Activated CD4-positive, alpha-beta T cell treated with anti-CD3 and anti-CD28 coated beads, Interleukin-2, amount 10 ng/mL, durations not matched to agents 7 days and 5 days (primary cell): ENCODE measurements around the gene MAFF. TPM values are rescaled to one million over a fixed set of nuclear protein-coding genes. Genes with fewer than 3 reads are reported as not detected.
A peak's percentile ranks its signal among the peaks of the same experiment; 100 is the strongest.

Source experiments
- CTCF ChIA-PET: fragments of 350-600 bp; sonication (Branson Sonifier 250); formaldehyde crosslinking; loops from one replicate; lab custom pipeline; 2021; ENCODE audit warnings: antibody characterized with exemption; lab: Charles Lee
- POLR2A ChIA-PET: fragments of 350-600 bp; sonication (Branson Sonifier 250); formaldehyde crosslinking; loops from one replicate; lab custom pipeline; 2021; ENCODE audit warnings: antibody characterized with exemption; lab: Charles Lee
- DNase-seq: peaks from one replicate; pipeline ENCODE4 v3.0.0-alpha.2; 2020
- H3K27ac Mint-ChIP-seq: one replicate; pipeline ENCODE4 v1.8.0; 2021; ENCODE audit warnings: mild to moderate bottlenecking, moderate library complexity, mixed read lengths
- H3K27me3 Mint-ChIP-seq: one replicate; pipeline ENCODE4 v1.8.0; 2021; ENCODE audit warnings: mixed read lengths
- H3K36me3 Mint-ChIP-seq: one replicate; pipeline ENCODE4 v1.8.0; 2021; ENCODE audit warnings: low read depth, mixed read lengths
- H3K4me1 Mint-ChIP-seq: one replicate; pipeline ENCODE4 v1.8.0; 2021; ENCODE audit warnings: mixed read lengths
- H3K4me3 Mint-ChIP-seq: one replicate; pipeline ENCODE4 v1.8.0; 2021; ENCODE audit warnings: mild to moderate bottlenecking, moderate library complexity, mixed read lengths
- H3K9me3 Mint-ChIP-seq: one replicate; pipeline ENCODE4 v1.8.0; 2021; ENCODE audit warnings: mixed read lengths
- total RNA-seq, 2 experiments: library from RNA; stranded (reverse); gene quantifications; one replicate each; pipeline ENCODE4 v1.2.3, GENCODE V29; 2021

Gene MAFF
- total RNA-seq, 2 experiments from 2014 or later = 4.7 to 5.0 TPM

- Mint-ChIP-seq H3K27me3 (no peaks in the 10 kb centered on the region), H3K4me3 (no peak overlapping the region), H3K27ac (no peak overlapping the region), H3K36me3 (no peaks in the 10 kb centered on the region), H3K9me3 (no peaks in the 10 kb centered on the region), H3K4me1 (peaks cover 50% of the 10 kb centered on the region)
- ChIA-PET CTCF (interaction anchor here (0.9 to 2.0 kb wide), 3 partner anchors 9 to 16 kb away, joined by 3 to 7 read pairs (median 3); no protein-coding TSS in a partner anchor), POLR2A (no interaction called here)
- no peak for DNase-seq
Measured at GRCh38 chr22:38199826-38200559, 1.8 kb upstream of the MAFF start.

GRCh38 chr22:38201371-38201710 is 453 bp upstream of the MAFF start:
- Mint-ChIP-seq H3K27me3 (no peaks in the 10 kb centered on the region), H3K4me3 (peak overlapping the region; percentile 71), H3K9me3 (no peaks in the 10 kb centered on the region), H3K4me1 (peaks cover 49% of the 10 kb centered on the region), H3K27ac (peak overlapping the region; percentile 95), H3K36me3 (no peaks in the 10 kb centered on the region)
- ChIA-PET POLR2A (interaction anchor here (0.7 kb wide), 1 partner anchor 781 kb away, joined by 3 read pairs; the partner anchor contains the start of gene APOBEC3B), CTCF (interaction anchor here (1.1 to 2.0 kb wide), 3 partner anchors 10 to 18 kb away, joined by 3 to 7 read pairs (median 3); no protein-coding TSS in a partner anchor)
- no peak for DNase-seq

DNA sequence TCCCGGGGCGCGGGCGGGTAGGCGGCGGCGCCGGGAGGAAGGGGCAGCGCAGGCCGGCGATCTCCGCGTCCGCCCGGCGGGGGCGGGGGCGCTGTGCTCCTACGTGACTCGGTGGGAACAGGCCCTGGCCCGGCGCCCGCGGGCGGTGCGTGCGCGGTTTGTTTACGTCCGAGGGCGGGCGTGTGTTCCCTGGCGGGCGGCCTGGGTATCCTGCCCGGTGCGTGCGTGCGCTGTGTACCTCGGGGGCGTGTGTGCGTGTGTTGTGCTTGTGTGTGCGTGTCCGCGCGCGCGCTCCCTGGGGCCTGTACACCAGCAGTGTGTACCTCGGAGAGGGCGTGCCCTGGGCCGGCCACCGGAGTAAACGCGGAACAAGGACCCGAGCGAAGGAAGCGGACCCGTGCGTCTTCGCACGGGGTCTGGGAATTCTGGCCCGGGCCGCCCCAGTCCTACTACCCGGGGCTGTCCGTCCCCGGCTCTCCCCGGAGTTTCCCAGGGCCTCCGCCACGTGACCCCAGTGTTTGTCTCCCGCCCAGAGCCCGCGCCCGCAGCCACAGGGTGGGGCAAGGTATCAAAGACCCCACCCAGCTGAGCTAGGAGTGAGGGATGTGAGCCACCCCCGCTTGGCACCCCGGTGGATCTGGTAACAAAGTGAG is 769 bp downstream of the MAFF start:
- Mint-ChIP-seq H3K9me3 (no peaks in the 10 kb centered on the region), H3K36me3 (no peaks in the 10 kb centered on the region), H3K4me1 (peaks cover 49% of the 10 kb centered on the region), H3K27ac (peak overlapping the region; percentile 86), H3K4me3 (peak overlapping the region; percentile 81), H3K27me3 (no peaks in the 10 kb centered on the region)
- peak; percentile 62 for DNase-seq
- ChIA-PET CTCF (interaction anchor here (0.6 to 2.4 kb wide), 5 partner anchors 9 to 99 kb away, joined by 3 to 9 read pairs (median 3); no protein-coding TSS in a partner anchor), POLR2A (interaction anchor here (0.6 kb wide), 1 partner anchor 11 kb away, joined by 6 read pairs; no protein-coding TSS in a partner anchor)

- H3K4me1 Mint-ChIP-seq = peaks cover 49% of the 10 kb centered on the region
- peak; percentile 54 for DNase-seq
- H3K4me3 Mint-ChIP-seq = peak overlapping the region; percentile 81
- H3K27me3 Mint-ChIP-seq = no peaks in the 10 kb centered on the region
- ChIA-PET CTCF (interaction anchor here (0.8 to 2.4 kb wide), 3 partner anchors 9 to 27 kb away, joined by 3 to 9 read pairs (median 3); no protein-coding TSS in a partner anchor), POLR2A (interaction anchor here (0.6 kb wide), 1 partner anchor 12 kb away, joined by 6 read pairs; no protein-coding TSS in a partner anchor)
- H3K36me3 Mint-ChIP-seq = no peaks in the 10 kb centered on the region
- H3K27ac Mint-ChIP-seq = peak overlapping the region; percentile 86
- no peaks in the 10 kb centered on the region for H3K9me3 Mint-ChIP-seq
Measured at GRCh38 chr22:38203090-38203810, 1.5 kb downstream of the MAFF start.

GRCh38 chr22:38203855-38204514 is 2.2 kb downstream of the MAFF start:
- H3K27me3 Mint-ChIP-seq = no peaks in the 10 kb centered on the region
- peaks cover 48% of the 10 kb centered on the region for H3K4me1 Mint-ChIP-seq
- CTCF ChIA-PET = interaction anchor here (0.8 to 2.4 kb wide), 3 partner anchors 11 to 67 kb away, joined by 4 to 9 read pairs (median 5); no protein-coding TSS in a partner anchor
- POLR2A ChIA-PET = no interaction called here
- H3K4me3 Mint-ChIP-seq = peak overlapping the region; percentile 81
- no peaks in the 10 kb centered on the region for H3K36me3 Mint-ChIP-seq
- DNase-seq = no peak
- H3K9me3 Mint-ChIP-seq = no peaks in the 10 kb centered on the region
- peak overlapping the region; percentile 42 for H3K27ac Mint-ChIP-seq

GRCh38 chr22:38204784-38205183 is 3.0 kb downstream of the MAFF start:
- Mint-ChIP-seq H3K27ac (peak overlapping the region; percentile 78), H3K9me3 (no peaks in the 10 kb centered on the region), H3K4me1 (peaks cover 43% of the 10 kb centered on the region), H3K36me3 (no peaks in the 10 kb centered on the region), H3K4me3 (peak overlapping the region; percentile 2), H3K27me3 (no peaks in the 10 kb centered on the region)
- CTCF ChIA-PET = interaction anchor here (0.6 to 2.4 kb wide), 5 partner anchors 9 to 86 kb away, joined by 3 to 9 read pairs (median 3); no protein-coding TSS in a partner anchor
- POLR2A ChIA-PET = no interaction called here
- DNase-seq = no peak

DNA sequence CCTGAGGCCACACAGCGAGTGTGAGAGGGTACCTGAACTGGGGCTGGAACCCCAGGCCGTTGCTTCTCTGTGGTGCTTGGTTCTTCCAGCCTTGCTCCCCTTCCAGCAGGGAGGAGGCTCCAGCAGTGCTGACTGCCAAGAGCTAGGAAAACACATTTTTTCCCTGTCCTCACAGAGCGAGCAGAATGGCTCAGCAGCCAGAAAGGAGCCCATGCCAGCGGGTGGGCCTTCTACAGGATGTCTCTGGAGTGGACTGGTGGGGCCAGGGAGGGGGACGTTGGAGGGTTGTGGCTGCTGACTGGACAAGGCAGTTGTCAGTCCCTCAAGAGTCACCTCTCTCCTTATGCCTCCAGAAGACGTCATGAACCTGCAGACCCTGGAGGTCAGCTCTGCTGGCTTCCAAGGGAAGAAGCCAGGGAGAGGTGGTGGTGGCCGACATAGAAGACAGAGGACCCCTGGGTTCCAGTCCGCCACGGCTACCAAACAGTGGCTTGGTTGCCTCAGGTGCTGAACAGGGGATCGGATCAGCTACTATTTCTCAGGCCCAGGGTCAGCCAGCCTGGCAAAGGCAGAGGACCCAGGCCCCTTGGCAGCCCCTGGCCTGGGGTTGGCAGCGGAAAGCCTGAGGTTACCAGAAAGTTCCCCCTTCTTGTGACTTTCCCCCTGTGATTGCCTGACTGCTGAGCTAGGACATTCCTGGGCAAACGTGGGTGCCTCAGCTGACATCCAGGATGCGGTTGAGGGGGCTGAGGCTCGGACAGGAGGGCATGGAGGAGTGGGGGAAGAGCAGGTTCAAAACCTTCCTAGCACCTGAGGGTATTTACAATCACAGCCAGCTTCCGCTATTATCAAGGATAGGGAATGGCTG is 3.7 kb downstream of the MAFF start:
- H3K9me3 Mint-ChIP-seq = no peaks in the 10 kb centered on the region
- H3K27me3 Mint-ChIP-seq = no peaks in the 10 kb centered on the region
- peaks cover 40% of the 10 kb centered on the region for H3K4me1 Mint-ChIP-seq
- H3K4me3 Mint-ChIP-seq = no peak overlapping the region
- no peak overlapping the region for H3K27ac Mint-ChIP-seq
- H3K36me3 Mint-ChIP-seq = no peaks in the 10 kb centered on the region
- no peak for DNase-seq
- CTCF ChIA-PET = interaction anchor here (0.6 to 1.6 kb wide), 4 partner anchors 9 to 85 kb away, joined by 3 to 5 read pairs (median 3); no protein-coding TSS in a partner anchor
- POLR2A ChIA-PET = no interaction called here

DNA sequence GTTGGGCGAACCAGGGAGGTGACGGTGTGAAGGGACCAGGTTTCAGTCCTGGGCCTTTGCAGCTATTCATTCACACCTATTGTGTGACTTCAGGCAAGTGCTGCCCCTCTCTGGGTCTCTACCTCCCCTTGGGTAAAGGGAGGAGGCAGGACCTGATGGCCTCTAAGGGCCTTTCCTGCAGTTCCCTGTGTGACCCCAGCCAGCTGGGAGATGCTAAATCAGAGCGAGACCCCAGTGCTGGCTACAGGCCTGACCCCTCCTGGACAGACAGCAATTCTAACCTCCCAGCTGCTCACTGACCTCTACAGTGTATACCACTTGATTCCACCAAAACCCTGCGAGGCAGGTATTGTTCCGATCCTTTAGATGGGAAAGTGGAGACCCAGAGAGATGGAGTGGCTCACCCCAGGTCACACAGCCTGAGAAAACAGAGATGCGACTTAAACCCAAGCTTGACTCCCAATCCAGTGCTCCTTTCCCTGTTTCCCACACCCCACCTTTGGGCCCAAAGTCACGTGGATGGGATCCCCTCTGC is 6.2 kb downstream of the MAFF start:
- no peaks in the 10 kb centered on the region for H3K27me3 Mint-ChIP-seq
- peaks cover 31% of the 10 kb centered on the region for H3K4me1 Mint-ChIP-seq
- H3K36me3 Mint-ChIP-seq = no peaks in the 10 kb centered on the region
- no peak overlapping the region for H3K27ac Mint-ChIP-seq
- H3K4me3 Mint-ChIP-seq = no peak overlapping the region
- H3K9me3 Mint-ChIP-seq = no peaks in the 10 kb centered on the region
- POLR2A ChIA-PET = no interaction called here
- CTCF ChIA-PET = interaction anchor here (0.6 to 1.4 kb wide), 2 partner anchors 8 to 14 kb away, joined by 3 to 5 read pairs; no protein-coding TSS in a partner anchor
- DNase-seq = no peak

GRCh38 chr22:38208551-38208968 is 6.8 kb downstream of the MAFF start:
- CTCF ChIA-PET = no interaction called here
- POLR2A ChIA-PET = no interaction called here
- peaks cover 30% of the 10 kb centered on the region for H3K4me1 Mint-ChIP-seq
- peaks cover 4% of the 10 kb centered on the region for H3K36me3 Mint-ChIP-seq
- H3K4me3 Mint-ChIP-seq = no peak overlapping the region
- no peaks in the 10 kb centered on the region for H3K9me3 Mint-ChIP-seq
- H3K27ac Mint-ChIP-seq = no peak overlapping the region
- no peak for DNase-seq
- peaks cover 4% of the 10 kb centered on the region for H3K27me3 Mint-ChIP-seq

DNA sequence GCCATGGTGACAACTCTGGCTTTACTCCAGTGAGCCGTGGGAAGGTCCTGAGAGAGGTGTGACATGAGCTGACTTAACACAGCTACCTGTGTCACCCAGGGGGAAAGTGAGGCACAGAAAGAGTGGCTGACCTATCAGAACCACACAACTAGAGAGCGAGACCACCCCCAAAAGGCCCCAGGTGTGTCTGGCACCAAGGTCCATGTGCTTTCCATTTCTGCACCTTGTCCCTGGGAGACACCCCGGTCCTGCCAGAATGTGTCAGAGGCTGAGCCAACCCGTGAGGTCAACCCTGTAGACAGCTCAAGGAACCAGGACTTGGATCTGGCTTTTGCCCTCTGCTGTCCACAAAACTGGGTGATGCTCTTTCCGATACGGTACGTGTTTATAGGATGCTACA is 9.8 kb downstream of the MAFF start:
- peaks cover 21% of the 10 kb centered on the region for H3K4me1 Mint-ChIP-seq
- peaks cover 7% of the 10 kb centered on the region for H3K36me3 Mint-ChIP-seq
- peaks cover 4% of the 10 kb centered on the region for H3K27me3 Mint-ChIP-seq
- H3K9me3 Mint-ChIP-seq = no peaks in the 10 kb centered on the region
- CTCF ChIA-PET = interaction anchor here (0.8 to 1.2 kb wide), 2 partner anchors 9 to 28 kb away, joined by 3 read pairs; no protein-coding TSS in a partner anchor
- H3K4me3 Mint-ChIP-seq = no peak overlapping the region
- POLR2A ChIA-PET = no interaction called here
- H3K27ac Mint-ChIP-seq = no peak overlapping the region
- no peak for DNase-seq

- ChIA-PET CTCF (interaction anchor here (1.0 to 1.2 kb wide), 2 partner anchors 9 to 34 kb away, joined by 3 read pairs; no protein-coding TSS in a partner anchor), POLR2A (no interaction called here)
- Mint-ChIP-seq H3K4me3 (no peak overlapping the region), H3K27me3 (peaks cover 4% of the 10 kb centered on the region), H3K27ac (no peak overlapping the region), H3K4me1 (peaks cover 21% of the 10 kb centered on the region), H3K9me3 (no peaks in the 10 kb centered on the region), H3K36me3 (peaks cover 8% of the 10 kb centered on the region)
- DNase-seq = no peak
Measured at GRCh38 chr22:38212442-38212841, 10.6 kb downstream of the MAFF start.
